SU-DHL-6 (cell line): ENCODE data around the gene HIVEP1.

Experiments
- H2AFZ ChIP-seq: fragments of 200-600 bp; sonication (generic); 2 replicates; pipeline ENCODE4 v1.6.1; 2014; ENCODE audit warnings: low read depth, mild to moderate bottlenecking, moderate library complexity, mixed read lengths, antibody characterized with exemption, low read length; ENCODE audit not compliant: severe bottlenecking
- H3F3A ChIP-seq: fragments of 200-600 bp; shearing (Covaris generic); 2 replicates; pipeline ENCODE4 v1.6.0; 2016; ENCODE audit warnings: antibody characterized with exemption, mild to moderate bottlenecking; ENCODE audit not compliant: insufficient read depth
- H3K27ac ChIP-seq: fragments of 200-600 bp; sonication (generic); 2 replicates; pipeline ENCODE4 v1.5.1; 2016; ENCODE audit warnings: low read depth, mild to moderate bottlenecking, low read length, moderate library complexity, mixed read lengths
- H3K27me3 ChIP-seq: fragments of 200-600 bp; sonication (generic), shearing (Covaris generic); 2 replicates; pipeline ENCODE4 v1.6.0; 2014; ENCODE audit warnings: mild to moderate bottlenecking, low read length
- H3K36me3 ChIP-seq: fragments of 200-600 bp; sonication (generic); 2 replicates; pipeline ENCODE4 v1.6.1; 2014; ENCODE audit warnings: mild to moderate bottlenecking, low read length, mixed read lengths
- H3K4me2 ChIP-seq: fragments of 300-600, 200-600 bp; shearing (Covaris generic), sonication (generic); 2 replicates; pipeline ENCODE4 v1.6.0; 2014; ENCODE audit warnings: low read length, low read depth, mild to moderate bottlenecking; ENCODE audit not compliant: poor library complexity, severe bottlenecking
- H3K4me3 ChIP-seq: fragments of 200-600 bp; sonication (generic); 2 replicates; pipeline ENCODE4 v1.5.1; 2014; ENCODE audit warnings: antibody characterized with exemption, low read length, mild to moderate bottlenecking, mixed read lengths; ENCODE audit not compliant: insufficient read depth, poor library complexity, severe bottlenecking
- H3K79me2 ChIP-seq: fragments of 200-600 bp; sonication (generic); 2 replicates; pipeline ENCODE4 v1.6.1; 2014; ENCODE audit warnings: mild to moderate bottlenecking, low read length, moderate library complexity; ENCODE audit not compliant: insufficient read depth
- H3K9ac ChIP-seq: fragments of 200-600 bp; sonication (generic); 2 replicates; pipeline ENCODE4 v1.7.0; 2014; ENCODE audit warnings: mild to moderate bottlenecking, low read length
- H3K9me2 ChIP-seq: fragments of 200-600 bp; sonication (generic); replicated peaks from 2 replicates; pipeline ENCODE4 v1.6.1; 2014; ENCODE audit warnings: low read length; ENCODE audit not compliant: insufficient read depth
- H3K9me3 ChIP-seq: fragments of 200-600 bp; sonication (generic); 2 replicates; pipeline ENCODE4 v1.6.1; 2014; ENCODE audit warnings: low read length, mixed read lengths; ENCODE audit not compliant: insufficient read depth
- H4K20me1 ChIP-seq: fragments of 200-600 bp; sonication (generic); 2 replicates; pipeline ENCODE4 v1.6.1; 2014; ENCODE audit warnings: low read depth, mild to moderate bottlenecking, antibody characterized with exemption, low read length, moderate library complexity, mixed read lengths
- EZH2phosphoT487 ChIP-seq: fragments of 200-600 bp; sonication (generic), shearing (Covaris generic); conservative IDR thresholded peaks from 2 replicates; pipeline ENCODE4 v1.6.1; 2018; ENCODE audit warnings: mild to moderate bottlenecking, antibody characterized with exemption, low read length, moderate library complexity, mixed read lengths
- TF ChIP-seq, protein P1 (sequence below): fragments of 200-600 bp; sonication (generic); IDR thresholded peaks from one replicate; pipeline ENCODE4 v1.5.1; 2017; ENCODE audit warnings: antibody characterized with exemption, mild to moderate bottlenecking, low read length, moderate library complexity; ENCODE audit not compliant: insufficient read depth, poor library complexity, severe bottlenecking

HIVEP1 gene

DNA sequence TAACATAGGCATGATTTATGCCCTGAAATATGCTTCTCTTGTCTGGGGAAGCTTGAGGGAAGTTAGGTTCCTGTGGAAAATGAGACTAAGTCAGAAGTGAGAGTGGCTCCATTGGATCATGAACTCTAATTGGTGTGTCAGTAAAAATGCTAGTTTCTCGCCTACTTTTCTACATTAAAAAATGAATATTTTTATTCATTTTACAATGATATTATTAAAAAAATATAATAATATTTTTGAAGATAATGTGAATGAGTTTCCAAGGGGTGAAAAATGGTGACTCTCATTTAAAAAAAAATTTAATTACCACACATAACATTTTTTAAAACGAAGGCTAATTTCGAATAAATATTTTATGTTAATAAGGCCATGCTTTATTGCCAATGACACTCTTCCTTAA is 84.2 kb downstream of the HIVEP1 start:
- no peak overlapping the region for H3K9ac ChIP-seq
- peaks cover 6% of the 10 kb centered on the region; the same call in 1 of the 2 replicates for H3K36me3 ChIP-seq
- no peaks in the 10 kb centered on the region for H3K9me3 ChIP-seq
- no peaks in the 10 kb centered on the region for H3K79me2 ChIP-seq
- peaks cover 12% of the 10 kb centered on the region; the same call in 1 of the 2 replicates for H4K20me1 ChIP-seq
- H3K4me3 ChIP-seq = no peak overlapping the region
- H3K27ac ChIP-seq = no peak overlapping the region
- H3F3A ChIP-seq = peaks cover under 1% of the 10 kb centered on the region; the same call in 1 of the 2 replicates
- no peaks in the 10 kb centered on the region for H3K27me3 ChIP-seq
- H2AFZ ChIP-seq = no peak overlapping the region
- TF ChIP-seq EZH2phosphoT487 = no peak
- TF ChIP-seq, protein P1, sequence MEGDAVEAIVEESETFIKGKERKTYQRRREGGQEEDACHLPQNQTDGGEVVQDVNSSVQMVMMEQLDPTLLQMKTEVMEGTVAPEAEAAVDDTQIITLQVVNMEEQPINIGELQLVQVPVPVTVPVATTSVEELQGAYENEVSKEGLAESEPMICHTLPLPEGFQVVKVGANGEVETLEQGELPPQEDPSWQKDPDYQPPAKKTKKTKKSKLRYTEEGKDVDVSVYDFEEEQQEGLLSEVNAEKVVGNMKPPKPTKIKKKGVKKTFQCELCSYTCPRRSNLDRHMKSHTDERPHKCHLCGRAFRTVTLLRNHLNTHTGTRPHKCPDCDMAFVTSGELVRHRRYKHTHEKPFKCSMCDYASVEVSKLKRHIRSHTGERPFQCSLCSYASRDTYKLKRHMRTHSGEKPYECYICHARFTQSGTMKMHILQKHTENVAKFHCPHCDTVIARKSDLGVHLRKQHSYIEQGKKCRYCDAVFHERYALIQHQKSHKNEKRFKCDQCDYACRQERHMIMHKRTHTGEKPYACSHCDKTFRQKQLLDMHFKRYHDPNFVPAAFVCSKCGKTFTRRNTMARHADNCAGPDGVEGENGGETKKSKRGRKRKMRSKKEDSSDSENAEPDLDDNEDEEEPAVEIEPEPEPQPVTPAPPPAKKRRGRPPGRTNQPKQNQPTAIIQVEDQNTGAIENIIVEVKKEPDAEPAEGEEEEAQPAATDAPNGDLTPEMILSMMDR = no peak
- H3K9me2 ChIP-seq = no peaks in the 10 kb centered on the region
- no peak overlapping the region for H3K4me2 ChIP-seq

DNA sequence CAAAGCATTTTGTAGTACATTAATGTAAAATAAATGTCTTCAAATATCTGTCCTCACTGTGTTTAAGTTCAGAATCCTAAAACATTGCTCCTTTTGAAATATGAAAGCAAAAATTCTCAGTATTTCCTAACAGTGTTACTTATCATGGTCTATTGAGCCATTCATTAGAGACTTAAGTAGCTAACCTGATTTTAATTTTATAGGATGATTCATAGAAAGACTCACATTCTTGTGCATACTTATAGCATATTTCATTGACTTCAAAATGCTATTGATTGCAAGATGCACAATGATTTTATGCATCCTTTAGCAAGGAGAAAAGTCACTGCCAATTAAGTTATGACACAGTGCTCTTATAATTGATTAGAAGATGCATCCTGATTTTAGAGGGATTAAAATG is 85.7 kb downstream of the HIVEP1 start:
- no peaks in the 10 kb centered on the region for H3K27me3 ChIP-seq

DNA sequence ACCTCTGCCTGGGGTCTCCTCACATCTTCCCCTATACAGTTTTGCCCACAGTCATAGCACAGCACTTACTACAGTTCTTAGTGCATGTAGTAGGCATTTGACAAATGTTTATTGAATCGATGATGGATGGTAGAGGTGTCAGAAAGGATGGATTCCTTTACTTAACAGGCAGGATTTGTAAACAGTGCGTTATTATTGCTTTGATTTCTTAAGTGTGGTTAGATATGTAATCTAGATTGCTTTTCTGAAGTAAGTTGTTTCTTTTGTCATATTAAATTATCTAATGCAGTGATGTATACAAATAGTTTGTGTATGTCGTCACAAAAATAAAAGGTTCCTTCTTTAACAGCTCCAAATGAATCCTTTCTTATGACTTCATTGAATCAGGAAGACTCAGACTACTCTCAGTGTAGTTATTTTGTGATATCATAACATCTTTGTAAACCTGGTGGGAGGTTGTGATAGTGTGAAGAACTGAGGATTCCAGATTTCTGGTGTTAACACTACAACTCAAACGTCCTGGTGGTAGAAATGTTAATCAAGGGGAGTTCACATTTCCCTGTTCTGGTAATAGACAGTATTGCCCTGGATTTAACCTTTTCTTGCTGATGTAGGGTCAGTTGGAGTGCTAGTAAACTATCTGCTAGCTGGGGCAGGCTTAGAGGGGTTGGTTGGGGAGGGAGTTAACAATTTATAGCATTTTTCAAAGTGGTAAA is 87.7 kb downstream of the HIVEP1 start:
- peaks cover 12% of the 10 kb centered on the region; the same call in 1 of the 2 replicates for H4K20me1 ChIP-seq
- no peak for TF ChIP-seq EZH2phosphoT487
- TF ChIP-seq, protein P1 = no peak
- H3F3A ChIP-seq = no peaks in the 10 kb centered on the region; the same call in 1 of the 2 replicates
- no peaks in the 10 kb centered on the region for H3K36me3 ChIP-seq
- no peak overlapping the region for H3K4me3 ChIP-seq
- no peaks in the 10 kb centered on the region for H3K9me2 ChIP-seq
- no peaks in the 10 kb centered on the region for H3K27me3 ChIP-seq
- H3K9ac ChIP-seq = no peak overlapping the region
- H3K9me3 ChIP-seq = no peaks in the 10 kb centered on the region
- H3K4me2 ChIP-seq = no peak overlapping the region
- no peak overlapping the region for H2AFZ ChIP-seq
- H3K27ac ChIP-seq = no peak overlapping the region
- no peaks in the 10 kb centered on the region for H3K79me2 ChIP-seq

More for the DNA sequence above, 85.7 kb downstream of the HIVEP1 start:
- Histone ChIP-seq H2AFZ (no peak overlapping the region), H4K20me1 (peaks cover 12% of the 10 kb centered on the region; the same call in 1 of the 2 replicates), H3K36me3 (peaks cover 5% of the 10 kb centered on the region; the same call in 1 of the 2 replicates), H3K27ac (no peak overlapping the region), H3K4me2 (no peak overlapping the region), H3F3A (no peaks in the 10 kb centered on the region; the same call in 1 of the 2 replicates), H3K4me3 (no peak overlapping the region), H3K9me3 (no peaks in the 10 kb centered on the region), H3K9me2 (no peaks in the 10 kb centered on the region), H3K79me2 (no peaks in the 10 kb centered on the region), H3K9ac (no peak overlapping the region)
- TF ChIP-seq, protein P1 = no peak
- no peak for TF ChIP-seq EZH2phosphoT487
